GM21390 (cell line): ENCODE data around the gene PADI3.
"Not testable (repeated sequence)": the region's sequence is repeated elsewhere in the genome, so short reads cannot be mapped to it uniquely, and the experiment has no call there.

Source experiments
- ATAC-seq: cut with Tn5 transposase; IDR thresholded peaks from one replicate; pipeline ENCODE4 v1.9.1; 2021; ENCODE audit not compliant: unreplicated experiment

PADI3 gene

GRCh38 chr1:17321857-17322390 is 73.0 kb downstream of the PADI3 start:
- ATAC-seq = not testable (repeated sequence)

DNA sequence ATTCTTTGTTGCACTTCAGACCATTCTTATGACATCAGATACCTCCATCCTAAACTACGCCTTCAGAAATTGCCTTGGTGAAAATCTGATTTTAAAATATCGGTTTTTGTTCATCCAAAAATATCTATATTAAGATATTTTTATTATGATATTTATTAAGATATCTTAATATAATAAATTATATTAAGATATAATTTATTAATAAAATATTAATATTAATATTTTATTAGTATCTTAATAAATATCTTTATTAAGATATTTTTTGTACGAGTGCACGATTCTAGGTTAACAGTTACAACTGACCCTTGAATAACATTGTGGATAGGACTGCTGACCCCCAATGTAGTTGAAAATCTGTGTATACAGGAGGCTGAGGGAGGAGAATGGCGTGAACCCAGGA is 80.0 kb downstream of the PADI3 start:
- no peak for ATAC-seq

- no peak for ATAC-seq
Measured at GRCh38 chr1:17329610-17330009, 80.7 kb downstream of the PADI3 start.

DNA sequence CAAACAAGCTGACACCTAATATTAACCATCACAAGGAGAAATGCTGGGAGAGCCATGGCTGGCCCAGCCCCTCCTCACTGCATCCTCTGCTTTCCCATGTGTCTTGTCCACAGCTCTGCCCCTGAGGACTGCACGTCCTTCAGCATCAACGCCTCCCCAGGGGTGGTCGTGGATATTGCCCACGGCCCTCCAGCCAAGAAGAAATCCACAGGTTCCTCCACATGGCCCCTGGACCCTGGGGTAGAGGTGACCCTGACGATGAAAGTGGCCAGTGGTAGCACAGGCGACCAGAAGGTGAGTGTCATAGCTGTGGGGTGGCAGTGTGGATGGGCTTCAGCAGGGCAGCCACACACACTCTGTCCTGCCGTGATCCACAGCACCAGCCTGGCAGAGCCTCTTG is 82.0 kb downstream of the PADI3 start:
- ATAC-seq = no peak

GRCh38 chr1:17333081-17333480 is 84.2 kb downstream of the PADI3 start:
- no peak for ATAC-seq
